ENCODE data around the gene AMPD2.

The AMPD2 gene

DNA sequence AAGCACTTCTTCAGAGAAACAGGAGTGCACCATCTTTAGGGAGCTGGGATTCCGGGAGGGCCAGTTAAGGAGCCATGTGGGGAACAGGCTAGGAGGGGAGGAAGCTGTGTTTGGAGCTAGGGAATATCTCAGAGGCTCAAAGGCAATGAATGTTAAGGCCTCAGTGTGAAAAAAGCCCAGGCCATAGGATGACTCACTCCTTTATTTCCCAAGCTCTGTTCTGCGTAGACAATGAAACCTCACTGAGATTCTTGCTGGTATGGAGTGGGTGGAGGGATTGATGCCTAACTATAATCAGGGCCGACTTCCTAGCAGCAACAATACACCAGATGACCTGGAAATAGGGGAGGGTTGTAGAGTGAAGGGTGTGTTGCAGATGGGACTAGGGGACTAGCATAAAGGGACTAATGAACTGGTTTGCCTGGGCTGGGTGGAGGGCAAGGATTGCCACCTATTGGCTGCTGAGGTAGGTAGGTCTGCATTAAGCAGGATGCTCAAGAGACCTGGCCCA, 2.3 kb upstream of the AMPD2 start:
- DNase-seq, result no peak

DNA sequence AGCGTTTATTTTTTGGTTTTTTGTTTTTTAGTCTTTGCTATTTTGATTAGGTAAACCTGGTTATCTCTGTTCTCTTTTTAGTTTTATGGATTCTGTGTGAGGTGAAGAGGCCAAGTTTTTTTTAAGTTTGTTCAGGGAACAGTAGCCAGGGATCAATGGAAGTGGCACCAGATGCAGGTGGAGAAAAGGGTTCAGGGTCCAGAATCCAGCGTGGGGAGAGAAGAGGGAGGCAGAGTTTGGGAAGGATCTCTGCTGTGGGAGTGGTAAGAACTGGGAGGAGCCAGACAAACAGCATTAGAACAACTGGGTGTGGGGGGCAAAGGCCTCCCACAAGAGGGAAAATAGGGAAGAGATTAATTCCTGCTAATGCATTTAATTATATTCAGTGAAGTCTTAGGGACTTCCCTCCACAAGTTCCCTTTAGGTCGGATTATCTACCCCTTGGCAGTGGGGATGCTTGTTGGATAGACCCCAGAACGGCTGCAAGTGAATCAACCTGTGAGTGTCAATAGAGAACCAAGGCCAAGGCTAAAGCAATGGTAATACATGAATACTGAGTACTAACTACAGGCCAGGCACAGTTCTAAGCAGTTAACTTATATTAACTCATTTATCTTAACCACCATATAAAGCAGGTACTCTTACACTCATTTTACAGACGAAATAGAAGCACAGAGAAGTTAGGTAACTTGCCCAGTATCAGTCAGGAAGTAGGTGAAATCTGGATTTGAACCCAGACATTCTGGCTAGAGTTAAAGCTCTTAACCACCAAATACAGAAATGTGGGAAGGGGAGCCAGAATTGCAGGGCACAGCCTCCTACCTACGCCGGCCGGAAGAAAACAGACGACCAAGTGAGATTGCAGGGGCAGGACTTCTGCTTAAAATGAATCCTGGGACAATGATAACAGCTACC, 719 bp upstream of the AMPD2 start:
- no peak for DNase-seq

DNA sequence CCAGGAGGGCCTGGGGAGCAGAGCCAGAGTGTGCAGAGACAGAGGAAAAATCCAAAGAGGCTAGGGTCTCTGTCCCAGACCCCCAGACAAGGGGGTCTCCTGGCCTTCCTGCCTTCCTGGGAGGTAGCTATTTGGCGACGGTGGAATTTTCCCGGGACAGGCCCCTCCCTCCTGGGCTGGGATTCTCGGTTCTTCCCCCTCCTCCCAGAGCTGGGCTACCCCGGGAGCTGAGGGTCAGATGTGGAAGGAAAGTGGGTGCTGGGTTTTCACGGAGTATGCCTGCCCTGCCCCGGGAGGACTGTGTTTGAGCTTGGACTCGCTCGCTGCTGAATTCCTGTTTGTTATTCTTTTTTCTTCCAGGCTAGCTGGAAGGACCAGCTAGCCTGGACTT, 759 bp downstream of the AMPD2 start:
- DNase-seq, result no peak

DNA sequence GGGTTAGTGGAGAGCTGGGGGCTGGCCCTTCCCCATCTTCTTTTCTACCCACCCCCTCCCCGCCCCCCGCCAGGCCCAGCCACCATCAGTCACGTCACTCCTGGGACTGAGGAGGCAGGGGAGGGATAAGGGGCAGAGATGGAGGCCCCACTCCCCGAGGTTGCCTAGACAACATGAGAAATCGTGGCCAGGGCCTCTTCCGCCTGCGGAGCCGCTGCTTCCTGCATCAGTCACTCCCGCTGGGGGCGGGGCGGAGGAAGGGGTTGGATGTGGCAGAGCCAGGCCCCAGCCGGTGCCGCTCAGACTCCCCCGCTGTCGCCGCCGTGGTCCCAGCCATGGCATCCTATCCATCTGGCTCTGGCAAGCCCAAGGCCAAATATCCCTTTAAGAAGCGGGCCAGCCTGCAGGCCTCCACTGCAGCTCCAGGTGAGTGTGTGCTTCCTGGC, 1.2 kb downstream of the AMPD2 start:
- DNase-seq, result peak; percentile 98

DNA sequence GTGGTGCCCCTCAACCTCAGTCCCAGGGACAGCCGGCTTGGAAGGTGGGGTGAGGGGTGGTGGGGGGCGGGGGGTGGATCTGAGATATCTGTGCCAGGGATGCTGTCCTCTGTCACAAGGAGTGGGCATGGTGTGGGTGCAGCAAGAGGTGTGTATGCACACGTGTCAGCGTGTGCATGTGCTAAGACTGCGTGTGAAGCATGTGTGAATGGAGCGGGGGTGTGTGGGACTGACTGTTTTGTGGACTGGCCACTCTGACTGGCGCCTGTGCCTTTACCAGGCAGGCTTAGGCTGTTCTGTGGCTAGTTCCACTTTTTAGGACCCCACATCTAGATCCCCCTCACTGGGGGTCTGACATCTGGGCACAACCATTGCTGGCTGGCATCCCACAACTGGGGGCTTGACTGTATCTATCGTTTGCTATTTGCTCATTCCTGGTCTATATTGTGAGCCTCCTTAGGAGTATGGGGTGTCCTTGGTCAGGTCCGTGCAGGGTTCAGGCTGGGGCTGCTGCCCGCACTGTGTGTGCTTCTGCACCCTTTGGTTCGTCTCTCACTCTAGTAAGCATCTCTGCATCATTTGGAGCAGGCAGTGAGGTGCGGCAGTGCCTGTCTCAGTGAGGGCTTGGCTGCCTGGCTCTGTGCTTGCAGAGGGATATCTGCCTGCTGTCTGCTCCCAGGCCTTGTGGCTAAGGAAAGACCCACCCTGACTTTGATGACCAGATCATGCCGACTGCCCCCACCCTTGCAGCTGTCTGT, 1.9 kb downstream of the AMPD2 start:
- no peak for DNase-seq

DNA sequence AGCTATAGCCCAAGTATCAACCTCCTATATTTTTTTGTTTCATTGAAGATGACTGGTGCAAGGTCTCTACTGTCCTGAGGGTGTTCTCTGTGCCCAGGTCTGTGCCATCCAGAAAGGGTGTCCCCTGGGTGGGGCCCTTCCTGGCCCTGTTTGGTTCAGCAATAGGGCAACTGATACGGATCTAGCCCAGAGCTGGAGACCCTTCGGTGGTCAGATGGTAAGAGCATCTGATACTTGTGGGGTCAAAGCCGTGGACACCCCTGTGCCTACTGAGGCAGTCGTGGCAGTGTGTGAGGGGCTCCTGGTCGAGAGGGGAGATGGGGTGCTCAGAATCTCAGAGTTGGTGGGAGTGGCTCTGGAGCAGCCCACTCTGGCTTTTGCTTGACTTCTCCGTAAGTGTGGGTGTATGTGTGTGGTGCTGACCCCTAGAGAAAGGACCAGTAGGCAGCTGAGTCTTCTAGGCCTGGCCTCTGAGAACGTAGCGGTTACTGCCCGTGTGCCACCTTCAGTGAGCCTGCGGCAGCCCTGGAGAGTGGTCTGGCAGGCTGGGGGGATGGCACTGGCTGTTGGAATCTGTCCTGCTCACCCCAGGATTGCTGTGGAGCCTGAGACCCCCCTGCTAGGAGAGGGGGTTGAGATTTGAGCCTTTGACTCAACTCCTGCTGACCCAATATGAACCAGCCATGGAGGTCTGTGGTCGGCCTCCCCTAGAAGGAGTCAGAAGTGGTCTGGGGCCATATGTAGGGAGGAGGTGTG, 2.7 kb downstream of the AMPD2 start:
- DNase-seq, result no peak

DNA sequence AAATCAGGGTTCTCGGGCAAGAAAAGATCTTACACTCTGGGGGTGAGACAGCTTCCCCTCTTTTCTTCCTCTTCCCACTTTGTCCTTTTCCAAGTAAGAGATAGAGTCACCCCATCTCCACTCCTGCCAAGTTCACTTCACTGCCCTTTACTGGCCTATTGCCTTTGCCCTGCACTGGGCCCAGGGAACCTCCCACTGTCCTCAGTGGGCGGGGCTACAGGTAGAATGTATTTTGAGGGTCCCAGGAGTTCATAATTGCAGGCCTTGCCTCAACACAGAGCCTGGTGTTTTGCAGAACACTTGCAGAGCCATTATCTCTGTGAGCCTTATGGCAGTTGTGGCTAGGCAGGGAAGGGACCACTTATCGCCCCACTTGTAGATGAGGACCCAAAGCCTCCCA, 3.3 kb downstream of the AMPD2 start:
- no peak for DNase-seq

DNA sequence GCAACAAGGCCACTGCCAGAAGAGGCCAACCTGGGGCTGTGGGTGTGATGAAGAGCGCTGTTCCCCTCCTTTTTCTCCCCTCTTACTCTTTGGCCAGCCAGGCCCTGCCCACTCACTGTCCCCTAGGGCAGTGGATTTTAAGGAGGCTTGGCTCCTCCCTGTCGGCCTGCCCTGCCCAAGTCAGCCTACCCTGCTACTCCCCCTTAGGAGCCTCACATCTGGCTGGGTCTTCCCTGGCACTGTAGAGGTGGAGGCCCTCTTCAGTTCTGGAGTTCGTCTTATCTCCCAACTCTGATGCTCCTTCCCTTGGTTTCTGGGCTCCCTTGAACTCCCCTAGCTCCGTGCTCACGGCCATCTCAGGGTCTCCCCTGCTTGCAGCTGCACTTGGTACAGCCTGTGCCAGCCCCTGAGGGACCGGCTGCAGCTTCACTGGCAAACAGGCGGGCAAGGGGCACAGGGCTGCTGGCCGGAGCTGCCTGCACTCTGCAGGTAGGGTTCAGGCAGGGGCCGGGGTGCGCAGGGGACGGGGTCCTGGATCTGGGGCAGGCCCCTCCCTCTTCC, 4.0 kb downstream of the AMPD2 start:
- DNase-seq, result no peak

DNA sequence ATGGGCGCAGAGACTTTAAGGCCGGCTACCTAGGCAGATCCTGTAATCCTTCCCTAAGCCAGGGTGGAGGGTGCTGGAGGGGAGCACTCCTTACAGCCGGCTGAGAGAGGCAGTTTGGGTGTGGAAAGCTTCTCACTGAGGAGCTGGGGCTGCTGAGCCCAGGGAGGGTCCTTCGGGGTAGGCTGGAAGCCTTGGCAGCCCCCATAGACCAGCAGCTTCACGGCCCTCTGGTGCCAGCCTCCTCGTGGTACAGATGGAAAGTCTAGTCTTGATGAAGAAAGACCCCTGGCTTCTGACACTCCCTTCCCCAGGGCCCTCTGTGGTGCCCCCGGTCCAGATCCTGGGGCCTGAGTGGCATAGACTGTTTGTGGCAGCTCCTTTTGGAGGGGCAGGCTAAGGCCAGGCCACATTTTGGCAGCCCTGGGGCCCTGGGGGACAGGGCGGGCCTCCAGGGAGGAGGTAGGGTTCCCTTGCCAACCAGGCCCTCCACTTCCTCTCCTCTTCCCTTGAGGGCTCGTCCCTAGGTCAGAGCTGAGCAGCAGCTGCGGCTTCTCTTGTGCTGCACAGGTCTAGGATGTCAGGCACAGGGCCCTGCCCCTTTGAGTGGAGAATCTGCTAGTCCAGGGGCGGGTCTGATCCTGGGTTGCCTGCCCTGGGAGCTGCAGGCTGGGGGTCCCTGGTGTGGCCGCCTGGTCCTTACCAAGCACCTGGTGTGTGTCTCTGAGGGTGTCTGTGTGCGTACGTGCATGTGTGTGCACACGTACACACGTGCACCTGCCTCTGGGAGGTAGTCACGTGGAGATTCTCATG, 4.8 kb downstream of the AMPD2 start:
- DNase-seq, result no peak

DNA sequence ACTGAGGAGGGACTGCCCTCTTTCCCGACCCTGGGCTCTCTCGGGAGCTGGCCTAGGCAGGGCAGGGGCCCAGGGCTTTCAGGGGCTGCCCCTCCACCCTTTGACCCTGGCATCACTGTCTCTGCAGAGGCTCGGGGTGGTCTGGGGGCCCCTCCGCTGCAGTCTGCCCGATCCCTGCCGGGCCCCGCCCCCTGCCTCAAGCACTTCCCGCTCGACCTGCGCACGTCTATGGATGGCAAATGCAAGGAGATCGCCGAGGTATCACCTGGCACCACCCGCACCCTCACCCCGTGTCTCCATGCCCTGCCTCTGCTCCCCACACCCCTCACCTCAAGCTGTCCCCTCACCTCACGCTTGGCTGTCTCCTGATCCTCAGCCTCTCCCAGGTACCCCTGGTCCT, 5.5 kb downstream of the AMPD2 start:
- no peak for DNase-seq

DNA sequence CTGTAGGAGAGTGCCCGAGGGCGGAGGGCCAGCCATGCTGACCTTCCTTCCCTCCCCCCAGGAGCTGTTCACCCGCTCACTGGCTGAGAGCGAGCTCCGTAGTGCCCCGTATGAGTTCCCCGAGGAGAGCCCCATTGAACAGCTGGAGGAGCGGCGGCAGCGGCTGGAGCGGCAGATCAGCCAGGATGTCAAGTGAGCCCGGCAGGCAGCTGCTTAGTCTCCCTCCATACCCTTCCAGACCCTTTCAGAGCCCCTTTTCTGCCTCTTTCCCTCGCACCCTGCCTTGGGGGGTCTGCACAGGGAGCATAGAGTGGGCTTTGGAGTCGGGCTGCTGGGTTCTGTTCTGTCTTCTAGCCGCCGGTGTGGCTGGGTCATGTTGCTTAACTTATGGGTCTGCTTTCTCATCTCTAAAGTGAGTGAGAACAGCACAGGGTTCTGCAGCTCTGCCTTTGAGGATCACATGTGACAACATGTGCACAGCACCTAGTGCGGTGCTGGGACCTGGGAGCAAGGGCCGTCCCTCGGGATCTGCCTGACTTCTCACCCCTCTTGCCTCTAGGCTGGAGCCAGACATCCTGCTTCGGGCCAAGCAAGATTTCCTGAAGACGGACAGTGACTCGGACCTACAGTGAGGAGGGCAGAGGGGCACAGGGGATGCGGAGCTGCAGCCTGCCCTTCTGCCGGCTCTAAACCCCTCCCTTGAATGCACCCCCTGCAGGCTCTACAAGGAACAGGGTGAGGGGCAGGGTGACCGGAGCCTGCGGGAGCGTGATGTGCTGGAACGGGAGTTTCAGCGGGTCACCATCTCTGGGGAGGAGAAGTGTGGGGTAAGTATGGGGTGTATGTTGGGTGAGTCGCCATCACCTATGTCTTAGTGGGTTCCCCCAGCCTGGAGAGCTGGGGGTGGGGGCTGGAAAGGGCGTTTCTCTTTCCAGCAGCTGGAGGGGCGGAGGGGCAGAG, 6.2 kb downstream of the AMPD2 start:
- DNase-seq, result no peak

DNA sequence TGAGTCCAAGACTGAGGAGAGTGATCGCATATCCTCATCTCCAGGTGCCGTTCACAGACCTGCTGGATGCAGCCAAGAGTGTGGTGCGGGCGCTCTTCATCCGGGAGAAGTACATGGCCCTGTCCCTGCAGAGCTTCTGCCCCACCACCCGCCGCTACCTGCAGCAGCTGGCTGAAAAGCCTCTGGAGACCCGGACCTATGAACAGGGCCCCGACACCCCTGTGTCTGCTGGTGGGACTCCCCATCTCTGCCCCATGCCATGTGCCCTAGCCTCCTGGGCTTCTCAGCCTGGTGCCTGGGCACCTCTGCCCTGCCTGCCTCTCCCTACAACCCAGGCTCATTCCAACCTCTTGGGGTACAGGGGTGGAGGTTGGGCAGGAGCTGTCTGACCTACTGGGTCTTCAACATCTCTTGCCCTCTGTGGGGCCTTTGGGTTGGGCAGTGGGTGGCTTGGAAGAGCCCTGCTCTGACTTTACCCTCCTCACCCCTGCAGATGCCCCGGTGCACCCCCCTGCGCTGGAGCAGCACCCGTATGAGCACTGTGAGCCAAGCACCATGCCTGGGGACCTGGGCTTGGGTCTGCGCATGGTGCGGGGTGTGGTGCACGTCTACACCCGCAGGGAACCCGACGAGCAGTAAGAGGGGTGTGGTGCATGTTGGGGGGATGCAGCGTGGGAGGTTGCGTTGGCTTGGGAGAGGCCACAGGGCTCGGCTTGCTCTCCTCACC, 7.2 kb downstream of the AMPD2 start:
- no peak for DNase-seq

DNA sequence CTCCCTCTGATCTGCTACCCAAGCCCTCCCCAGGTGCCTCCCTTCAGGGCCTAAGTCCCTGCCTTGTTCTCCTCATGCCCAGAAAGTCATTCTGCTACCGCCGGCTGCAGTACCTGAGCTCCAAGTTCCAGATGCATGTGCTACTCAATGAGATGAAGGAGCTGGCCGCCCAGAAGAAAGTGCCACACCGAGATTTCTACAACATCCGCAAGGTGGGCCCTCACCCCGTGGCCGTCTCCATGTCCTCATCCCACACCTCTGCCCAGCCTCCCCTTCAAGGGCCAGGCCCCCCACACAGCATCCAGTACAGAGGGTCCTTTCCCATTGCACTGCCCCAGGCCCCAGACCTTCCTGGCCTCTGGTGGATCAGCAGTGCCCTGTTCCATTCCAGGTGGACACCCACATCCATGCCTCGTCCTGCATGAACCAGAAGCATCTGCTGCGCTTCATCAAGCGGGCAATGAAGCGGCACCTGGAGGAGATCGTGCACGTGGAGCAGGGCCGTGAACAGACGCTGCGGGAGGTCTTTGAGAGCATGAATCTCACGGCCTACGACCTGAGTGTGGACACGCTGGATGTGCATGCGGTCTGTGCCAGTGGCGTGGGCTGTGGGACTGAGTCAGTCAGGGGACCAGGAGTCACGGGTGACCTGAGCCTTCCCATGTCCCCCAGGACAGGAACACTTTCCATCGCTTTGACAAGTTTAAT, 8.2 kb downstream of the AMPD2 start:
- no peak for DNase-seq

DNA sequence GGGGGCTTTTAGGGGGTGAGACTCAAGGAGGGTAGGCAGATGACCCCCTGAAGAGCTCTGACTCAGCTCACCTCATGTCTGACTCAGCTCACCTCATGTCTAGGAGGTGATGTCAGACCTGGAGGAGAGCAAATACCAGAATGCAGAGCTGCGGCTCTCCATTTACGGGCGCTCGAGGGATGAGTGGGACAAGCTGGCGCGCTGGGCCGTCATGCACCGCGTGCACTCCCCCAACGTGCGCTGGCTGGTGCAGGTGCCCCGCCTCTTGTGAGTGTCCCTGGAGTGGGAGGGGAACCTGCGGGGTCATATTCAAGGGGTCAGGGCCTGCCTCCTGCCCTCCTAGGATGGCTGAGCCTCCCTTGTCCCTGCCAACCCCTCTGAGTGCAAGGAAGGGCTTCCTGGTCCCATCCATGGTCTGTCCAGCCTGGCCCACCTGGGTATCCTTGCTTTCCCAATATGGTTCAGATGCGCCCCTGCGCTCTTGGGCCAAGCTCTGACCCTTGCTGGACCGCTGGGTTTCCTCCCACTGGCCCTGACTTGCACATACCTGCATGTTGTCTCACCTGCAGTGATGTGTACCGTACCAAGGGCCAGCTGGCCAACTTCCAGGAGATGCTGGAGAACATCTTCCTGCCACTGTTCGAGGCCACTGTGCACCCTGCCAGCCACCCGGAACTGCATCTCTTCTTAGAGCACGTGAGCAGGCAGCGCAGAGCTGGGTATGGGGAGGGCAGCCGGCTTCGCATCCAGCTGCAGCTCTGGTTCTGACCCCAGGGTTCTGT, 9.1 kb downstream of the AMPD2 start:
- no peak for DNase-seq

DNA sequence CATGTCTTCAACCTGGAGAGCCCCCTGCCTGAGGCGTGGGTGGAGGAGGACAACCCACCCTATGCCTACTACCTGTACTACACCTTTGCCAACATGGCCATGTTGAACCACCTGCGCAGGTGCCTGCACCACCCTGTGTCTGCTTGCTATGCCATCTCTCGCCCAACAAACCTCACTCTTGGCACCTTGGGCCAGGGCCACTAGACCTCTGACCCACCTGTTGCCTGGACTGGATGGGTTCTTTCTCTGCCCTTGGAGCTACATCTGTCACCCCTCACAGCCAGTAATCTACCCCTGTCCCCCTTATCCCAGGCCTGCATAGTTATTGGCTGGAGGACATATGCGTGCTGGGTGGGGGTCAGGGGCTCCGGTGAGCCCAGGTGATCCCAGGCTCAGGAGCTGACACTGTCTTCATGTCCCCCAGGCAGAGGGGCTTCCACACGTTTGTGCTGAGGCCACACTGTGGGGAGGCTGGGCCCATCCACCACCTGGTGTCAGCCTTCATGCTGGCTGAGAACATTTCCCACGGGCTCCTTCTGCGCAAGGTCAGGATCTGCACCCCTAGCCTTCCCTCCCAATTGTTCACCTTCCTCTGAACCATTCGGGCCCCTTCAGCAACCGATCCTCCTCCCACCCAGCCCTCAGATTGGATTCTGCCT, 9.9 kb downstream of the AMPD2 start:
- no peak for DNase-seq

DNA sequence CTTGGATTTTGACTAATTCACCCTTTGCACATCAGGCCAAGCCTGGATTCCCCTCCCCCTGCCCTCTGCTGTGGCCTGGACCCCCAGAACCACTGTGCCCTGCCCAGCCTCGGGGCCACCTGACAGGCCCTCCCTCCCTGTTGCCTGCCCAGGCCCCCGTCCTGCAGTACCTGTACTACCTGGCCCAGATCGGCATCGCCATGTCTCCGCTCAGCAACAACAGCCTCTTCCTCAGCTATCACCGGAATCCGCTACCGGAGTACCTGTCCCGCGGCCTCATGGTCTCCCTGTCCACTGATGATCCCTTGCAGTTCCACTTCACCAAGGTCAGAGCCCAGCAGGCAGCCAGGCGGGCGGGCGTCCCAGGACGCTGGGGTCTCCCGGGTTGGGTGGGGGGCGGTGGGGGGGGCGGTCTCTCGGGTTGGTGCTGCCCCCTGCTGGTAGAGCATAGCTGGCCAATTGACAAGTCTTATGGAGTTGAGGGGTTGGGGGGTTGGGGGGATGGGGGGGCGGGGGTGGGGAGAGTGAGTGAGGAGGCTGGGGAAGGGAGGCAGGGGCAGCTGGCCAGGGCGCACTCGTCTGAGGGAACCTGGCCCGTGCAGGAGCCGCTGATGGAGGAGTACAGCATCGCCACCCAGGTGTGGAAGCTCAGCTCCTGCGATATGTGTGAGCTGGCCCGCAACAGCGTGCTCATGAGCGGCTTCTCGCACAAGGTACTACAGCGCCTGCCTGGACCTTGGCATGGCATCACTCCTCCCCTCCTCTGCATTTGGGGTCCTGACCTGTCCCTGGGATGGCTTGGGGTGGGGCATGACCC, 10.7 kb downstream of the AMPD2 start:
- peak; percentile 34 for DNase-seq

DNA sequence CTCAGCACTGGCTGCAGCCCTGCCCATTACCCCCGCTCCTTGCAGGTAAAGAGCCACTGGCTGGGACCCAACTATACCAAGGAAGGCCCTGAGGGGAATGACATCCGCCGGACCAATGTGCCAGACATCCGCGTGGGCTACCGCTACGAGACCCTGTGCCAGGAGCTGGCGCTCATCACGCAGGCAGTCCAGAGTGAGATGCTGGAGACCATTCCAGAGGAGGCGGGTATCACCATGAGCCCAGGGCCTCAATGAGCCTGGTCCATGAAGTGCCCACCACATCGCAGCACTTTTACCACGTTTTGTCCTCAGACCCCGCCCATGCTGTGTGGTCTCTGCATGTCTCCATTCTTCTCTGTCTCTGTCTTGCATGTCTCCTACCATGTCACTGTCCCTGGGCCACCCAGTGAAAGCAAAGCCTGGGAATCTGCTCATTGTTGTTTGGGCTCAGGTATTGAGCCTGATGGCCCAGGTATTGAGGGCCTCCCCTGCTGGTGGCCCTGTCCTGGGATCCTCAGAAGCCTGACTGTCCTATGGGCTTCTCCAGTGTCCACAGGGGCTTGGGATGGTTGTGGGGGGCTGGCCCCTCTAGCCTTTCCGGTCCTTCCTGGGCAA, 11.4 kb downstream of the AMPD2 start:
- no peak for DNase-seq

Data from stimulated activated naive CD4-positive, alpha-beta T cell treated with Interleukin-2 at 50 U/mL for 16 hours (primary cell).